ENCODE results near the gene MRTFB.

The MRTFB gene

GRCh38 chr16:14284930-14285512, 213.9 kb downstream of the MRTFB start:
- TF ChIP-seq CTCF (IDR thresholded peaks at IDR 0.05; ENCODE audit: low read length): peak; percentile 56
- no peak for TF ChIP-seq EZH2phosphoT487 (IDR thresholded peaks at IDR 0.05; ENCODE audit: low read length)
- Histone ChIP-seq H3K4me1 (ENCODE audit: low read length) (peaks cover 19% of the 10 kb centered on the region), H2AFZ (ENCODE audit: low read length) (peak overlapping the region; percentile 87), H3K27ac (ENCODE audit: low read length) (peak overlapping the region; percentile 30; the same call in 1 of the 2 replicates), H3K36me3 (replicated peaks; ENCODE audit: insufficient read depth, low read length) (no peaks in the 10 kb centered on the region), H3K27me3 (replicated peaks; ENCODE audit: insufficient read depth, low read length) (no peaks in the 10 kb centered on the region), H3K9ac (ENCODE audit: low read length) (peak overlapping the region; percentile 53; the same call in 1 of the 2 replicates), H3K79me2 (ENCODE audit: low read length) (no peaks in the 10 kb centered on the region), H3K4me2 (ENCODE audit: low read depth, low read length) (peak overlapping the region; percentile 56), H3F3A (ENCODE audit: insufficient read depth, low read length) (peaks cover 26% of the 10 kb centered on the region), H3K4me3 (ENCODE audit: low read length) (peak overlapping the region; percentile 83), H3K9me2 (replicated peaks; ENCODE audit: insufficient read depth, low read length) (no peaks in the 10 kb centered on the region), H3K9me3 (replicated peaks; ENCODE audit: insufficient read depth, low read length) (no peaks in the 10 kb centered on the region), H4K20me1 (ENCODE audit: insufficient read depth, low read length) (no peaks in the 10 kb centered on the region)
- DNase-seq: peak; percentile 81

- H3K4me1 ChIP-seq (ENCODE audit: low read length): peaks cover 19% of the 10 kb centered on the region
- H3F3A ChIP-seq (ENCODE audit: insufficient read depth, low read length): peaks cover 26% of the 10 kb centered on the region
- H3K9me3 ChIP-seq (replicated peaks; ENCODE audit: insufficient read depth, low read length): no peaks in the 10 kb centered on the region
- no peaks in the 10 kb centered on the region for H3K79me2 ChIP-seq (ENCODE audit: low read length)
- H3K27me3 ChIP-seq (replicated peaks; ENCODE audit: insufficient read depth, low read length): no peaks in the 10 kb centered on the region
- H3K4me3 ChIP-seq (ENCODE audit: low read length): peak overlapping the region; percentile 83
- H3K9me2 ChIP-seq (replicated peaks; ENCODE audit: insufficient read depth, low read length): no peaks in the 10 kb centered on the region
- TF ChIP-seq EZH2 (optimal IDR thresholded peaks at IDR 0.05; ENCODE audit: low read depth, low read length): no peak
- TF ChIP-seq EZH2phosphoT487 (IDR thresholded peaks at IDR 0.05; ENCODE audit: low read length): no peak
- TF ChIP-seq CTCF (IDR thresholded peaks at IDR 0.05; ENCODE audit: low read length): no peak
- no peaks in the 10 kb centered on the region for H3K36me3 ChIP-seq (replicated peaks; ENCODE audit: insufficient read depth, low read length)
- no peaks in the 10 kb centered on the region for H4K20me1 ChIP-seq (ENCODE audit: insufficient read depth, low read length)
- DNase-seq: peak; percentile 92
- H3K9ac ChIP-seq (ENCODE audit: low read length): peak overlapping the region; percentile 53; the same call in 1 of the 2 replicates
- H3K27ac ChIP-seq (ENCODE audit: low read length): peak overlapping the region; percentile 43; the same call in 1 of the 2 replicates
- H3K4me2 ChIP-seq (ENCODE audit: low read depth, low read length): peak overlapping the region; percentile 77
- H2AFZ ChIP-seq (ENCODE audit: low read length): peak overlapping the region; percentile 87
These were observed 214.6 kb downstream of the MRTFB start for GRCh38 chr16:14285513-14286367.

DNA sequence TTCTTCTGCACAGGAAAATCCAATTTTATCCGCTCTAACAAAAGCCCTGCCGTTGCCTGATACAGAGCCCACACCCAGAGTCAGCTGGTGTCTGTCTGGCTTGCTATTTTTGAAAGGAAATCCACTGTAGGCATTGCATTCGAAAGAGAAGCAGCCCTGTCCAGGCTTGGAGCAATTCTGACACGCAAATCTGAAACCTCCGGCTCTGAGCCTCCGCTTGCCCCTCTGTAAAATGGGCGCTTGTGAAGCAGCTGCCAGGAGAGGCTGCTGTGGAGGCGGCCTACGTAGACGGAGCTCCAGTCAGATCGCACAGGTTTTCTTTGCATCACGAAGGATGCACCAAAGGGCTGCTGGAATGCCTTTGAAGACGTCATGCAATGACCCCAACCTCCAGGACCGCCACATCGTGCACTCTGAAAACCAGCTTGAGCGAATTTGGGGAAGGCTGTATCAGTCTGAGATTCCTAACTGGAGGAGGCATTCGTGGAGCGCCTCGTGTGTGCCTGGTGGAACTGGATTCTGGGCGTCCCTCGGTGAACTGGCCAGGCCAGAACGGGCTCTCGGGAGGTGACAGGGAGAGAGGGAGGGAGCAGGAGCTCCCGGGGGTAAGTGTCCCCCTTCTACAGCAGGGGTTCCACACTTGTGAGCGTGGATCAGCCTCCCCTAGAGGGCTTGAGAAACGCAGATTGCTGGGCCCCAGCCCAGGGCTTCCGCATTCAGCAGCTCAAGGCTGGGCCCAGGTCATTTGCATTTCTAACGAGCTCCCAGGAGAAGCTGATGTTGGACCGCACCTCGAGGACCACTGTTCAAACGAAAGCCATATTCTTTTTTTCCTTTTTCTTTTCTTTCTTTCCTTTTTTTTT, 215.5 kb downstream of the MRTFB start:
- H3K4me1 ChIP-seq (ENCODE audit: low read length): peaks cover 19% of the 10 kb centered on the region
- no peaks in the 10 kb centered on the region for H3K27me3 ChIP-seq (replicated peaks; ENCODE audit: insufficient read depth, low read length)
- H3K36me3 ChIP-seq (replicated peaks; ENCODE audit: insufficient read depth, low read length): no peaks in the 10 kb centered on the region
- no peaks in the 10 kb centered on the region for H3K79me2 ChIP-seq (ENCODE audit: low read length)
- no peak for DNase-seq
- peak overlapping the region; percentile 77 for H3K4me2 ChIP-seq (ENCODE audit: low read depth, low read length)
- no peak overlapping the region; the same call in 1 of the 2 replicates for H3K9ac ChIP-seq (ENCODE audit: low read length)
- peaks cover 26% of the 10 kb centered on the region for H3F3A ChIP-seq (ENCODE audit: insufficient read depth, low read length)
- H3K27ac ChIP-seq (ENCODE audit: low read length): peak overlapping the region; percentile 43; the same call in 1 of the 2 replicates
- H4K20me1 ChIP-seq (ENCODE audit: insufficient read depth, low read length): no peaks in the 10 kb centered on the region
- no peaks in the 10 kb centered on the region for H3K9me2 ChIP-seq (replicated peaks; ENCODE audit: insufficient read depth, low read length)
- no peak for TF ChIP-seq EZH2phosphoT487 (IDR thresholded peaks at IDR 0.05; ENCODE audit: low read length)
- no peak for TF ChIP-seq EZH2 (optimal IDR thresholded peaks at IDR 0.05; ENCODE audit: low read depth, low read length)
- no peak for TF ChIP-seq CTCF (IDR thresholded peaks at IDR 0.05; ENCODE audit: low read length)
- no peaks in the 10 kb centered on the region for H3K9me3 ChIP-seq (replicated peaks; ENCODE audit: insufficient read depth, low read length)
- peak overlapping the region; percentile 43; the same call in 1 of the 2 replicates for H2AFZ ChIP-seq (ENCODE audit: low read length)
- peak overlapping the region; percentile 83 for H3K4me3 ChIP-seq (ENCODE audit: low read length)
